ENCODE results near the gene MEI4.

DNA sequence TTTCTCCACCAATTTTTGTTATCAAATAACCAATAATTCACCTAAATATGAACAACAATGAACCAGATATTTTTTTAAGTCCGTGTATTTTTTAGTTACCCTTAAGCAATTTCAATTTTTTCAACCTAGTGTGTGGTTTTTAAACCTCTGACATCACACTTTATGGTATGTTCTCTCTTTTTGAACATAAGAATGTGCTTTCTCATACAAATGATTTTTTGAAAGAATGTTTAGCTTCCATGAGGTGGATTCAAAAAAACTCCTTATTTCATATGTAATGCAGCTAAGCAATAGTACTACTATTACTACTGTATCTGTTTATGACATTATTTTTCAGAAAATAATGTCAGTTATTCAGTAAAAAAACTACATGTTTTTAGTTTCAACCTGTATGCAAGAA lies 19.4 kb upstream of the MEI4 start:
- TF ChIP-seq, protein P1, sequence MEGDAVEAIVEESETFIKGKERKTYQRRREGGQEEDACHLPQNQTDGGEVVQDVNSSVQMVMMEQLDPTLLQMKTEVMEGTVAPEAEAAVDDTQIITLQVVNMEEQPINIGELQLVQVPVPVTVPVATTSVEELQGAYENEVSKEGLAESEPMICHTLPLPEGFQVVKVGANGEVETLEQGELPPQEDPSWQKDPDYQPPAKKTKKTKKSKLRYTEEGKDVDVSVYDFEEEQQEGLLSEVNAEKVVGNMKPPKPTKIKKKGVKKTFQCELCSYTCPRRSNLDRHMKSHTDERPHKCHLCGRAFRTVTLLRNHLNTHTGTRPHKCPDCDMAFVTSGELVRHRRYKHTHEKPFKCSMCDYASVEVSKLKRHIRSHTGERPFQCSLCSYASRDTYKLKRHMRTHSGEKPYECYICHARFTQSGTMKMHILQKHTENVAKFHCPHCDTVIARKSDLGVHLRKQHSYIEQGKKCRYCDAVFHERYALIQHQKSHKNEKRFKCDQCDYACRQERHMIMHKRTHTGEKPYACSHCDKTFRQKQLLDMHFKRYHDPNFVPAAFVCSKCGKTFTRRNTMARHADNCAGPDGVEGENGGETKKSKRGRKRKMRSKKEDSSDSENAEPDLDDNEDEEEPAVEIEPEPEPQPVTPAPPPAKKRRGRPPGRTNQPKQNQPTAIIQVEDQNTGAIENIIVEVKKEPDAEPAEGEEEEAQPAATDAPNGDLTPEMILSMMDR (IDR thresholded peaks at IDR 0.05): no peak
- no peak for TF ChIP-seq POLR2A (IDR thresholded peaks at IDR 0.05)
